A673 (cell line): ENCODE results near the gene SERPINE1. TPM values are rescaled to one million over a fixed set of nuclear protein-coding genes. Genes with fewer than 3 reads are reported as not detected.

Experiments
- BruUV-seq: library from RNA; stranded (reverse); fragments of 400-500 nt; replicated peaks from 2 replicates; lab custom pipeline; 2021; lab: Mats Ljungman, UMichigan
- CTCF ChIA-PET: fragments of 300-600 bp; sonication (Branson Sonifier 250); formaldehyde crosslinking; loops from one replicate; lab custom pipeline; 2022; ENCODE audit warnings: antibody characterized with exemption; lab: Charles Lee
- POLR2A ChIA-PET: fragments of 300-600 bp; sonication (Branson Sonifier 250); formaldehyde crosslinking; loops from one replicate; lab custom pipeline; 2022; ENCODE audit warnings: antibody characterized with exemption; ENCODE audit not compliant: low non-redundant PET; lab: Charles Lee
- DNase-seq: peaks from one replicate; pipeline ENCODE4 v3.0.0-alpha.2; 2015; ENCODE audit warnings: low spot score
- H3K27ac ChIP-seq: fragments of 200-600 bp; sonication (generic); 2 replicates; pipeline ENCODE4 v1.5.1; 2016; ENCODE audit warnings: mixed run types, low read depth, mild to moderate bottlenecking, mixed read lengths, antibody characterized with exemption, low read length; ENCODE audit not compliant: poor library complexity, severe bottlenecking
- H3K27me3 ChIP-seq: fragments of 200-600 bp; sonication (generic); replicated peaks from 2 replicates; pipeline ENCODE4 v1.6.1; 2017; ENCODE audit warnings: mixed run types, low read depth, mild to moderate bottlenecking, mixed read lengths, antibody characterized with exemption, low read length; ENCODE audit not compliant: insufficient read depth, poor library complexity
- H3K36me3 ChIP-seq: fragments of 200-600 bp; sonication (generic); 2 replicates; pipeline ENCODE4 v1.6.1; 2016; ENCODE audit warnings: mixed run types, mild to moderate bottlenecking, mixed read lengths, antibody characterized with exemption, low read length; ENCODE audit not compliant: insufficient read depth, poor library complexity, severe bottlenecking
- H3K4me1 ChIP-seq: fragments of 200-600 bp; sonication (generic); 2 replicates; pipeline ENCODE4 v1.6.1; 2017; ENCODE audit warnings: mixed run types, mild to moderate bottlenecking, mixed read lengths, antibody characterized with exemption, low read length; ENCODE audit not compliant: insufficient read depth, poor library complexity, severe bottlenecking
- H3K4me3 ChIP-seq: fragments of 200-600 bp; sonication (generic); 2 replicates; pipeline ENCODE4 v1.5.1; 2016; ENCODE audit warnings: low read depth, mixed run types, mild to moderate bottlenecking, mixed read lengths, low read length; ENCODE audit not compliant: poor library complexity, severe bottlenecking
- H3K9me3 ChIP-seq: fragments of 200-600 bp; sonication (generic); 2 replicates; pipeline ENCODE4 v1.6.1; 2016; ENCODE audit warnings: mixed run types, low read depth, mild to moderate bottlenecking, mixed read lengths, antibody characterized with exemption, low read length; ENCODE audit not compliant: poor library complexity, severe bottlenecking
- CTCF ChIP-seq: fragments of 300-800, 200-600 bp; sonication (generic); conservative IDR thresholded peaks from 2 replicates; pipeline ENCODE4 v1.5.1; 2017; ENCODE audit warnings: low read depth, mild to moderate bottlenecking, antibody characterized with exemption, low read length, moderate library complexity, mixed read lengths
- EZH2 ChIP-seq: fragments of 200-600 bp; sonication (generic); IDR thresholded peaks from 2 replicates; pipeline ENCODE4 v1.6.1; 2017; ENCODE audit warnings: borderline replicate concordance, low read depth, mild to moderate bottlenecking, mixed read lengths, antibody characterized with exemption, low read length; ENCODE audit not compliant: poor library complexity, severe bottlenecking
- intact Hi-C: fragments of 100-400 bp; cut with micrococcal nuclease; formaldehyde crosslinking; loops from one replicate; pipeline ENCODE4 v1.10.0; 2022; ENCODE audit not compliant: unreplicated experiment
- total RNA-seq: library from RNA; stranded (reverse); gene quantifications from 2 replicates; pipeline ENCODE4 v1.2.3, GENCODE V29; 2021

SERPINE1 gene
- total RNA-seq, 1 experiment from 2014 or later = 5.3 TPM

- H3K4me3 ChIP-seq = no peak overlapping the region
- POLR2A ChIA-PET = no interaction called here
- no peaks in the 10 kb centered on the region for H3K27me3 ChIP-seq
- no peak for TF ChIP-seq EZH2
- no peak for TF ChIP-seq CTCF
- intact Hi-C loops = no loop called here
- no peaks in the 10 kb centered on the region for H3K9me3 ChIP-seq
- DNase-seq = no peak
- H3K27ac ChIP-seq = no peak overlapping the region
- no TSS peak for BruUV-seq
- H3K4me1 ChIP-seq = peaks cover 8% of the 10 kb centered on the region
- H3K36me3 ChIP-seq = no peaks in the 10 kb centered on the region
- CTCF ChIA-PET = interaction anchor here (0.5 kb wide), 2 partner anchors 8 to 67 kb away, joined by 5 to 8 read pairs; no protein-coding TSS in a partner anchor
Observed at GRCh38 chr7:101151908-101152651, 25.2 kb downstream of the SERPINE1 start.

DNA sequence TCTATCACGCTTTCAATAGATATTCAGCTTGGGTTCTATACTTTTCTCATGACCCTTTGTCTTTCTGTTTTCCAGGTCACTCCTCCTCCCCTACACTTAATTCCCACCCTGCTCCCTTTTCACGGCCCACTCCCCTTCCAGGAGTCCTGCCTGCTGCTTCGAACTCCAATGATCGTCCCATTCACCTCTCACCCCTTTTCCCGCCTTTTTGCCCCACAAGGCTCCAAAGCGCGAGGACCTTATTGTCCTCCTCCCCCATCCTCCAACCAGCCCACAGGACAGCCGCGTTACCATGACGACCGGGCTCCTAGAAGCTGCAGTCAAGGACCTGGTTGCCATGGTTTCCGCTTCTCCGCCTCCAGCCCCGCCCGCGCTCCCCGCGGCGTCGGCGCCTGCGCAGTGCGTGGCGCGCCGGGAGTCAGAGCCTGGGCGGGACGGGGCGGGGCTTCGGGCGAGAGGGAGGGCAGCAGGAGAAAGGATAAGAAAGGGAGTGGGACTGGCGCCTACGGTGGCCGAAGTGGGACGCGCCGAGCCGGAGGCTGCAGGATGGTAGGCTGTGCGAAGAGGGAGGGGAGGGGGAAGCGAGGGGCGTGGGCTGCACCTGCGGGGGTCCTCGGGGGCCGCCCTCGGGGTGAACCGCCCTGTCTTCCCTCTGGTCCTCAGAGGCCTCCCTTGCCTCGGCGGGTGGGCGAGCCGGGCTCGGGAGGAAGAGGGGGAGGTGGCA lies 27.2 kb downstream of the SERPINE1 start, which contains the start of gene AP1S1:
AP1S1 (plus strand) TSS at position 508 of the 724 bp plus-strand sequence; CDS start at position 547, 39 bp downstream.
- POLR2A ChIA-PET = interaction anchor here (0.7 kb wide), 1 partner anchor 1917 kb away, joined by 4 read pairs; no protein-coding TSS in a partner anchor
- H3K9me3 ChIP-seq = no peaks in the 10 kb centered on the region
- no peaks in the 10 kb centered on the region for H3K27me3 ChIP-seq
- peak within 1 kb of the TSS; percentile 79 for H3K4me3 ChIP-seq
- no TSS peak for BruUV-seq
- peaks cover 2% of the 10 kb centered on the region for H3K36me3 ChIP-seq
- intact Hi-C loops = no loop called here
- peak; percentile 96 for DNase-seq
- H3K27ac ChIP-seq = peak within 1 kb of the TSS; percentile 81
- TF ChIP-seq CTCF (no peak), EZH2 (no peak)
- H3K4me1 ChIP-seq = peaks cover 9% of the 10 kb centered on the region
- CTCF ChIA-PET = no interaction called here

DNA sequence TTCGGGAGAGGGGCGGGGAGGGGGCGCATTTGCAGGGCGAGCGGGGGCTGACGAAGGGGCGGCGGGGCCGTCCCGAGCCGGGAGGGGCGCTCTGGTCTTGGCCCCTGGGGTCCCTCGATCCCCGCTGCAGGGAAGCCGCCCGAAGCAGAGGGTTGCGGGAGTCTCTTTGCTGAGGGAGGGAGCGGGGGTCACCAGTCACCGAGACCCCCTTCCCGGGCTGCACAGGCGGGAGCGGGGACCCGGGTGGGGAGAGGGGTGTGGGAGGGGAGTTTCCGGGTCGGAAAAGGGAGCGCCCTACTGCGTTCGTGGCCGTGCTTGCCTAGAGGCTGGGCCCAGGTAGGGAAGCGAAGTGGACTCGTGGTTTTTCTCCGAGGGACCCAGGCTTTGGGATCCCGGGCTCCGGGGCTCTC lies 27.8 kb downstream of the SERPINE1 start:
- ChIA-PET CTCF (no interaction called here), POLR2A (interaction anchor here (0.7 kb wide), 1 partner anchor 1918 kb away, joined by 4 read pairs; no protein-coding TSS in a partner anchor)
- Histone ChIP-seq H3K27ac (peak overlapping the region; percentile 81), H3K36me3 (peaks cover 4% of the 10 kb centered on the region), H3K9me3 (no peaks in the 10 kb centered on the region), H3K4me3 (peak overlapping the region; percentile 79), H3K27me3 (no peaks in the 10 kb centered on the region), H3K4me1 (peaks cover 14% of the 10 kb centered on the region)
- TF ChIP-seq EZH2 = no peak
- no peak for TF ChIP-seq CTCF
- no TSS peak for BruUV-seq
- no peak for DNase-seq
- intact Hi-C loops = no loop called here
